ENCODE results near the gene SPATC1L. TPM values are rescaled to one million over a fixed set of nuclear protein-coding genes. Genes with fewer than 3 reads are reported as not detected.

SPATC1L gene
- total and polyA plus RNA-seq, 2 donors (not counting 3 experiments of a cell fraction or from before 2014, with no cell fraction given) = 11.5 to 15.3 TPM

DNA sequence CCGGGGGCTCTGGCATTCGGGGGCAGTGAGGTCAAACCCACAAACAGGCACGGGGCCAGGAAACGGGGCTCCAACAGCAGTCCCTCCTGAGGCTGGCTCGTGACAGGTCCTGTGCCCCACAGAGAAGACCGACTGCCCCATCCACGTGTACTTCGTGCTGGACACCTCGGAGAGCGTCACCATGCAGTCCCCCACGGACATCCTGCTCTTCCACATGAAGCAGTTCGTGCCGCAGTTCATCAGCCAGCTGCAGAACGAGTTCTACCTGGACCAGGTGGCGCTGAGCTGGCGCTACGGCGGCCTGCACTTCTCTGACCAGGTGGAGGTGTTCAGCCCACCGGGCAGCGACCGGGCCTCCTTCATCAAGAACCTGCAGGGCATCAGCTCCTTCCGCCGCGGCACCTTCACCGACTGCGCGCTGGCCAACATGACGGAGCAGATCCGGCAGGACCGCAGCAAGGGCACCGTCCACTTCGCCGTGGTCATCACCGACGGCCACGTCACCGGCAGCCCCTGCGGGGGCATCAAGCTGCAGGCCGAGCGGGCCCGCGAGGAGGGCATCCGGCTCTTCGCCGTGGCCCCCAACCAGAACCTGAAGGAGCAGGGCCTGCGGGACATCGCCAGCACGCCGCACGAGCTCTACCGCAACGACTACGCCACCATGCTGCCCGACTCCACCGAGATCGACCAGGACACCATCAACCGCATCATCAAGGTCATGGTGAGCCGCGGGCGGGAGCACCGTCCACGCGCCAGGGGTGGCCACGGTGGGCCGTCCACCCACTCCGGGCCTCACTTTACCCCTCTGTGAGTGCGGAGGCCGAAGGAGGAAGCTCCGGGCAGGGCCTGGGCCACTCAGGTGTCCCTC is 72.2 kb downstream of the SPATC1L start:
- TF ChIP-seq POLR2A (IDR thresholded peaks at IDR 0.05; ENCODE audit: low read depth, low read length) (no peak), FOS (IDR thresholded peaks at IDR 0.05; ENCODE audit: borderline replicate concordance, insufficient read depth, low read length) (no peak), GATA2 (IDR thresholded peaks at IDR 0.05; ENCODE audit: insufficient read depth, insufficient read length, low read depth, low read length) (no peak), MYC (IDR thresholded peaks at IDR 0.05; ENCODE audit: low read depth, low read length) (no peak), EZH2 (IDR thresholded peaks at IDR 0.05; ENCODE audit: borderline replicate concordance, low read depth, low read length, severe bottlenecking) (no peak)
- TF ChIP-seq, protein P1, sequence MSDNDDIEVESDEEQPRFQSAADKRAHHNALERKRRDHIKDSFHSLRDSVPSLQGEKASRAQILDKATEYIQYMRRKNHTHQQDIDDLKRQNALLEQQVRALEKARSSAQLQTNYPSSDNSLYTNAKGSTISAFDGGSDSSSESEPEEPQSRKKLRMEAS (IDR thresholded peaks at IDR 0.05; ENCODE audit: insufficient read depth, insufficient read length) = no peak
- no peak overlapping the region for H3K27ac ChIP-seq (ENCODE audit: insufficient read depth, low read depth, low read length)
- dilution Hi-C loops (cut with MboI; ENCODE audit: extremely low pct_ligation_motif_present, low sequenced_read_pairs) (no loop called here), intact Hi-C loops (cut with micrococcal nuclease) (no loop called here)
- no peaks in the 10 kb centered on the region for H3K27me3 ChIP-seq (ENCODE audit: control insufficient read depth in 2 of 2, insufficient read depth in 2 of 2, low read length in 2 of 2)
- POLR2A ChIA-PET = no interaction called here
- no peak overlapping the region for H2AFZ ChIP-seq (ENCODE audit: low read depth, low read length)
- no peaks in the 10 kb centered on the region for H3K9me3 ChIP-seq (replicated peaks; ENCODE audit: control insufficient read depth, insufficient read depth, low read length)
- H3K4me3 ChIP-seq (replicated peaks in 1 of 3; ENCODE audit: insufficient read depth in 1 of 3, low read depth in 1 of 3, low read length in 3 of 3) = no peak overlapping the region
- FAIRE-seq = no peak
- CTCF ChIA-PET = interaction anchor here (1.2 kb wide), 1 partner anchor 31 kb away, joined by 4 read pairs; no protein-coding TSS in a partner anchor
- no peaks in the 10 kb centered on the region for H4K20me1 ChIP-seq (replicated peaks; ENCODE audit: control insufficient read depth, extremely low read depth, insufficient read depth, low read length)
- H3K4me2 ChIP-seq (ENCODE audit: insufficient read depth, low read length) = no peak overlapping the region
- no peaks in the 10 kb centered on the region for H3K79me2 ChIP-seq (ENCODE audit: control insufficient read depth, insufficient read depth, low read length)
- no peak for DNase-seq (ENCODE audit: low read depth, low spot score)
- H3K9me1 ChIP-seq (replicated peaks; ENCODE audit: control insufficient read depth, extremely low read depth, insufficient read depth, low read length) = no peaks in the 10 kb centered on the region
- H3K4me1 ChIP-seq (ENCODE audit: control insufficient read depth, extremely low read depth, insufficient read depth, low read length) = no peaks in the 10 kb centered on the region
- H3K9ac ChIP-seq (replicated peaks; ENCODE audit: extremely low read depth, insufficient read depth, low read length) = no peak overlapping the region
- no TSS peak for BruUV-seq (replicated peaks)
- H3K36me3 ChIP-seq (ENCODE audit: control insufficient read depth in 2 of 2, extremely low read depth in 1 of 2, insufficient read depth in 2 of 2, low read length in 2 of 2) = no peaks in the 10 kb centered on the region

DNA sequence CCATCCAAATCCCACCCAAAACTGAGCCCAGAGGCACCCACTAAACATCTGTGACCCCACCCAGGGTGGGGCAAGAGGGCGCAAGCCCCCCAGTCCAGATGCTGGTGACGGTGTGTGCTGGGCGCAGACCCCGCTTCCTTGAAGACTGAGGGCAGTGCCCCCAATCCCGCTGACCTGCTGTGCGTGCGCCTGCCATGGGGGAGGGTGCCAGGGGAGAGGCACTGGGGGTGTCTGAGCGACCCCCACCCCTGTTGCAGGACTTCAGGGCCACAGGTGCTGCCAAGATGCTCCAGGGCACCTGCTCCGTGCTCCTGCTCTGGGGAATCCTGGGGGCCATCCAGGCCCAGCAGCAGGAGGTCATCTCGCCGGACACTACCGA is 73.1 kb downstream of the SPATC1L start:
- no peaks in the 10 kb centered on the region for H3K36me3 ChIP-seq (ENCODE audit: control insufficient read depth in 2 of 2, extremely low read depth in 1 of 2, insufficient read depth in 2 of 2, low read length in 2 of 2)
- CTCF ChIA-PET = no interaction called here
- no peak overlapping the region for H3K9ac ChIP-seq (replicated peaks; ENCODE audit: extremely low read depth, insufficient read depth, low read length)
- no peak overlapping the region for H3K4me3 ChIP-seq (replicated peaks in 1 of 3; ENCODE audit: insufficient read depth in 1 of 3, low read depth in 1 of 3, low read length in 3 of 3)
- no peaks in the 10 kb centered on the region for H4K20me1 ChIP-seq (replicated peaks; ENCODE audit: control insufficient read depth, extremely low read depth, insufficient read depth, low read length)
- H3K27me3 ChIP-seq (ENCODE audit: control insufficient read depth in 2 of 2, insufficient read depth in 2 of 2, low read length in 2 of 2) = peaks cover 0 to 2% of the 10 kb centered on the region in 2 experiments
- H3K4me1 ChIP-seq (ENCODE audit: control insufficient read depth, extremely low read depth, insufficient read depth, low read length) = no peaks in the 10 kb centered on the region
- no TSS peak for BruUV-seq (replicated peaks)
- TF ChIP-seq MYC (IDR thresholded peaks at IDR 0.05; ENCODE audit: low read depth, low read length) (no peak), EZH2 (IDR thresholded peaks at IDR 0.05; ENCODE audit: borderline replicate concordance, low read depth, low read length, severe bottlenecking) (no peak), POLR2A (IDR thresholded peaks at IDR 0.05; ENCODE audit: low read depth, low read length) (no peak), POLR2AphosphoS5 (IDR thresholded peaks at IDR 0.05; ENCODE audit: insufficient read depth, low read depth, low read length) (no peak), GATA2 (IDR thresholded peaks at IDR 0.05; ENCODE audit: insufficient read depth, insufficient read length, low read depth, low read length) (no peak), JUN (IDR thresholded peaks at IDR 0.05; ENCODE audit: borderline replicate concordance, insufficient read depth, insufficient read length, low read depth) (no peak), FOS (IDR thresholded peaks at IDR 0.05; ENCODE audit: borderline replicate concordance, insufficient read depth, low read length) (no peak)
- TF ChIP-seq, protein P1 (IDR thresholded peaks at IDR 0.05; ENCODE audit: insufficient read depth, insufficient read length) = no peak
- TF ChIP-seq, protein P2, sequence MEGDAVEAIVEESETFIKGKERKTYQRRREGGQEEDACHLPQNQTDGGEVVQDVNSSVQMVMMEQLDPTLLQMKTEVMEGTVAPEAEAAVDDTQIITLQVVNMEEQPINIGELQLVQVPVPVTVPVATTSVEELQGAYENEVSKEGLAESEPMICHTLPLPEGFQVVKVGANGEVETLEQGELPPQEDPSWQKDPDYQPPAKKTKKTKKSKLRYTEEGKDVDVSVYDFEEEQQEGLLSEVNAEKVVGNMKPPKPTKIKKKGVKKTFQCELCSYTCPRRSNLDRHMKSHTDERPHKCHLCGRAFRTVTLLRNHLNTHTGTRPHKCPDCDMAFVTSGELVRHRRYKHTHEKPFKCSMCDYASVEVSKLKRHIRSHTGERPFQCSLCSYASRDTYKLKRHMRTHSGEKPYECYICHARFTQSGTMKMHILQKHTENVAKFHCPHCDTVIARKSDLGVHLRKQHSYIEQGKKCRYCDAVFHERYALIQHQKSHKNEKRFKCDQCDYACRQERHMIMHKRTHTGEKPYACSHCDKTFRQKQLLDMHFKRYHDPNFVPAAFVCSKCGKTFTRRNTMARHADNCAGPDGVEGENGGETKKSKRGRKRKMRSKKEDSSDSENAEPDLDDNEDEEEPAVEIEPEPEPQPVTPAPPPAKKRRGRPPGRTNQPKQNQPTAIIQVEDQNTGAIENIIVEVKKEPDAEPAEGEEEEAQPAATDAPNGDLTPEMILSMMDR (IDR thresholded peaks at IDR 0.05; ENCODE audit: extremely low read depth in 1 of 2, insufficient read depth in 1 of 2, low read depth in 1 of 2, low read length in 2 of 2) = no peak
- H3K9me3 ChIP-seq (replicated peaks; ENCODE audit: control insufficient read depth, insufficient read depth, low read length) = no peaks in the 10 kb centered on the region
- intact Hi-C loops (cut with micrococcal nuclease) = no loop called here
- H3K27ac ChIP-seq (ENCODE audit: insufficient read depth, low read depth, low read length) = no peak overlapping the region
- no peak overlapping the region for H2AFZ ChIP-seq (ENCODE audit: low read depth, low read length)
- H3K79me2 ChIP-seq (ENCODE audit: control insufficient read depth, insufficient read depth, low read length) = no peaks in the 10 kb centered on the region
- POLR2A ChIA-PET = no interaction called here
- H3K4me2 ChIP-seq (ENCODE audit: insufficient read depth, low read length) = no peak overlapping the region
- H3K9me1 ChIP-seq (replicated peaks; ENCODE audit: control insufficient read depth, extremely low read depth, insufficient read depth, low read length) = no peaks in the 10 kb centered on the region
- DNase-seq (ENCODE audit: low read depth, low spot score) (no peak), FAIRE-seq (no peak)
- dilution Hi-C loops (cut with MboI; ENCODE audit: extremely low pct_ligation_motif_present, low sequenced_read_pairs) = no loop called here
